GM19239 (cell line): ENCODE results near the gene MYO18A.
A peak's percentile ranks its signal among the peaks of the same experiment; 100 is the strongest.

ENCODE experiments used
- DNase-seq: peaks from one replicate; pipeline ENCODE4 v3.0.0; 2011; ENCODE audit warnings: low spot score; ENCODE audit not compliant: insufficient read length
- FAIRE-seq: peaks from 2 replicates; lab custom pipeline; 2011; peaks lifted over from hg19 to GRCh38; lab: Jason Lieb, UNC

Gene MYO18A

DNA sequence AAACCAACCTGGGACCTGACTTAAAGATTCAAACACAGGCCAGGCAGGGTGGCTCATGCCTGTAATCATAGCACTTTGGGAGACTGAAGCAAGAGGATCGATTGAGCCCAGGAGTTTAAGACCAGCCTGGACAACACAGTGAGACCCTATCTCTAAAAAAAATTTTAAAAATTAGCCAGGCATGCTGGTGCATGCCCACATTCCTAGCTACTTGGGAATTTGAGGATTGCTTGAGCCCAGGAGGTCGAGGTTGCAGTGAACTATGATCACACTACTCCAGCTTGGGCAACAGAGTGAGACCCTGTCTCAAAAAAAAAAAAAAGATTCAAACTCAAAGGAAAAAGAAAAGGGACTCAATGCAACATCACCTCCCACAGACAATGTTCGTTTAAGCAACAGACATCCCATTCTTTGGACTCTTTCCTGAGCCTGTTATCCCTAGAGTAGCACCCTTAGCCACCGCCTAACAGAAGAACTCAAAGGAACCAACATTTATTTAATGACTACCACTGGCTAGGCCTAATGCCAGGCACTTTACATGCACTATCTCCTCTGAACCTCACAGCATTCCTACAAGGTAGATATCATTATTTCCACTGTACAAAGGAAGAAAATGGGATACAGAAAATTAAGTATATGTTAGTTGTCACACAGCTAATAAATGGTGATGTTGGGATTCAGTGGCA lies 12.7 kb downstream of the MYO18A start:
- no peak for FAIRE-seq

DNA sequence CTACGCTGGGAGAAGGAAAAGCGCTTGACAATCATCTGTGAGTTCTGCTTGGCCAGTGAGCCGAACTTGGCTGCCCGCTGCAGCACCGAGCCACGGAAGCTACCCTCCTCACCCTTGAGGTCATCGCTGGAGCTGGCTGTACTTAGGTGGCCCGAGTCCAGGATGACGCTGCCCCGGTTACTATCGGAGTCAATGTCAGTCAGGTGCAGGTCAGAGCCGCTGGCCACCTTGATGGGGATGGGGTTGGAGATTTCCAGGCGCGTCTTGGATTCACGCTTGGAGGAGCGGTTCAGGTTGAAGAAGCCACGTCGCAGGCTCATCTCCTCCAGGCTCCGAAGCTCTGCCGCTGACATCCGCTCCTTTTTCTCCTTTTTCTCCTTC lies 13.7 kb downstream of the MYO18A start:
- DNase-seq (no peak), FAIRE-seq (no peak)

More for the DNA sequence above, 12.7 kb downstream of the MYO18A start:
- DNase-seq, result no peak

DNA sequence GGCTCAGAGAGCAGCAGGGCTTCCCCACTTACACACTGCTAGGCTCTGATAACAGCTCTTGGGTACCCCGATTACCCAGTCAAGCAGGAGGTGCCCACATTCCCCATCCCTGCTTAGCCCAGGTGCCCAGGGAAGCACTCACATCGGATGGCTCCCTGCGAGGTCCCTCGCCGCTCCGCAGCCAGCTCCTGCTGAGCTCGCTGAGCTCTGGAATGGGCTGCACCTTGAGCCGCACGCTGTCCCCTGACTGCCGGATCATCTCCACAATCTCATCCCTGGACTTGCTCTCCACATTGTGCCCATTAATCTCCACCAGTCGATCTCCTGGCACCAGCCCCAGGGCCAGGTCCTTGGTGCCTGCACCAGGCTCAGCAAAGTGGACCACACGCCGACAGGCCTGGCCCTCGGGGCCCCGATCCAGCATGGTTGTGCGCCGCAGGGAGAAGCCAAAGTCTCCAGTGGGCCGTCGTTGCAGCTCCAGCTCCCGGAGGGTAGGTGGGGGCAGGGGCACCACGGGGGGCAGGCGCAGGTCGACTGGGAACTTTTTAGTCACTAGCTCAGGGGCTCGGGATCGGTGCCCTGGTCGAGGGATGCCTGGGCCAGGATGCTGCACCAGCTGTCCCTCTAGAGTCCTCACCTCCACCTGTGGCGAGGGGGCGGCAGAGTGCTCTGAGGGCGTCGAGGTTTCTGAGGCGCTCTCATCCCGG lies 14.2 kb downstream of the MYO18A start:
- FAIRE-seq, result no peak
- DNase-seq, result no peak

DNA sequence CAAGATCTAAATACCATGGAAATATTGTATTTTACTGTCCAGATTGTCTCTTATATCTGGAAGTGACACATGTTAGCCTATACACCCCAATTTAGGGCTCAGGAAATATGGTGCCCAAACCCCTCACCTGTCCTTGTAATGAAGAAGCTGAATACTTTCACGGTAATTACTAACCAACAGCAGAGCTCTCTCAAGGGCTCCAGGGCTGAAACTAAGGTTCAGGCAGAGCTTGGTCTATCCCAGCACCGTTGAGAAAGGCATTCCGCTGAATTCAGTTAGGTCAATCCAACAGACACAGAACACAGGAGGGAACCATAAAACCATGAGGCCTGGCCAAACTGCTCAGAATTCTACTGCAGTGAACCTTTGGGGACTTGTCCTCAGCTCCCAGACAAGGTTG lies 14.9 kb downstream of the MYO18A start:
- no peak for FAIRE-seq
- no peak for DNase-seq

DNA sequence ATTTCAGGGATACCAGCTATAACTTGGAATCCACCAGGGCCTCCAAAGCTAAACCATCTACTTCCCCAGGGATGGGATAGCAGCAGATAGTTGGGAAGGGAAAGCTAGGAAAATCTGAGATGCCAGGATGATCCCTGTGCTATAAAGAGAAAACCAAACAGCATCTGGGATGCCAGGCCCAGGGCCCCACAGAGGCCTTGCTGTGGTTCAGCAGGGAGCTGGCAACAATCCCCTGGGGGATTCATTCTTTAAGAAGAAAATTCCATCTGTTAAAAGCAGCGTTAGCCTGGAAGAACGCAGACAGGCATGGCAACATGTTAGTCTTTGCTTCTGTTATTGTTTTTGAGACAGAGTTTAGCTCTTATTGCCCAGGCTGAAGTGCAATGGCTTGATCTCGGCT lies 16.6 kb downstream of the MYO18A start:
- DNase-seq (no peak), FAIRE-seq (no peak)

DNA sequence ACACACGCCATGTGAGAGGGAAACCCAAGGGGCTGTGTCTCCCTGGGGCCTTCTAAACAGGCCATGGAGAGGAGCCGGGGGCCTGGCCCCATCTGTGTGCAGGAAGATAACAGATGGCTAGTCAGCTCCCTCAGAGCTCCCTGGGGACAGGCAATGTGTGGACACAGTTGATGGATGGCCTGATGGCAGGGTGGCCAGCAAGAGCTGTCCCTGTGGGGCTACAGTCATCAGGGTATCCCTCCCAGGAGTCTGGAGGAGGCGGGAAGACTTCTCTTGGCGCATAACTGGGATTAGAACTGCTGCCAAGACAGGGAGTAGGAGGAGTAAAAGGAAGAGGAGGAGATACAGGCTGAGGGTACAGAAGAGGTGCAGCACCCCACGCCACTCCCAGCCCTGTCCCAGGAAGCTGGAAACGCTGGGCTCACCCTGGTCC lies 17.3 kb downstream of the MYO18A start:
- DNase-seq, result no peak
- no peak for FAIRE-seq

DNA sequence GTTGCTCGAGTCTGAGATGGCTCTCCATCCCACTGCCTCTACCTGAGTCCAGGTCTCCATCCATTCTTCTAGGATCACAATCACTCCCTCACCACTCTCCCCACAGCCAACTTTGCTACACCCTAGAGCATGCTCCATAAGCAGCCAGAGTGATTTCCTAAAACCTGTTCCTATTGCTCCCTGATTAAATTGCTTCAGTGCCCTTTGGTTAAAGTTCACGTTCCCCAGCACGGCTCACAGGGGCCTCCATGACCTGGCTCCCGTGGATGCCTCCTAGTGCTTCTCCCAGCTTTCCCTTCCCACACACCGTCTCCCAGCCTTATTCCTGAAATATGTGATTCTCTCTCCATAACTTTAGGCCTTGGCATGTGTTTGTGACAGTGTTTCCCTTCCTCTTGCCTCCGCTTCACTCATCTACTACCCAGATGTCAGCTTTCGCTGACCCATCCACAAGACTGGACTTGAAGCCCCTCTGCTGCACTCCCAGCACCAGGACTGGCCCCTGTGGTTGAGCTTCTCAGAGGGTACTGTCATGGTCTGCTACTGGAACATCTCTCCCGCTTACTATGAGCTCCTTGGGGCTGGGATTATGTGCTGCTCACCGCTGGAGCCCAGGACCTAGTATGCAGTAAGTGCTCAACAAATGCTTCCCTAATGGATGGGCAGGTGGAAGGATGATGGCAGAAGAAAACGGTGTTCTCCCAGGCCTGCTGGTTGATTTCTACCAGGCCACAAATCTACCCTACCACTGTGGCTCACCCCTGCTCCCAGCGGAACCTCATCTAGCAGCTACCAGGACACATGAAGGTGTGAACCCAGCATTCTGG lies 17.9 kb downstream of the MYO18A start:
- DNase-seq (no peak), FAIRE-seq (no peak)

DNA sequence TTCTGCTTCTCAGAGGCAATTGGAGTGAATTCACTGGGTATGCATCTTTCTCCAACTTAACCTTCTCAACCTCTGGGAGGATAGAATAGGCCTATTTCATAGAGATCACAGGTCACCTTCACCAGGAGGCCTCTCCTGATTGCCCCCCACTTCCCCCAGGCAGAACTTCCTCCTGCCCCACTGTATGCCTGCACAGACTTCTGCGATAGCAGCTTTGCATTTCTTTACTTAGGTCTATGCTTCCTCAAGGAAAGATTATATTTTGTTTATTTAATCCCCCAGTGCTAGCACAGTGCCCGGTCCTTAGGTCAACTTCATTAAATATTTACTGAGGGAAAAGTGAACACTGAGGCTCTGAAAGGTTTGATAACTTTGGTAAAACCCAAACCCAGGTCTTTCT lies 19.9 kb downstream of the MYO18A start:
- DNase-seq, result no peak
- no peak for FAIRE-seq

DNA sequence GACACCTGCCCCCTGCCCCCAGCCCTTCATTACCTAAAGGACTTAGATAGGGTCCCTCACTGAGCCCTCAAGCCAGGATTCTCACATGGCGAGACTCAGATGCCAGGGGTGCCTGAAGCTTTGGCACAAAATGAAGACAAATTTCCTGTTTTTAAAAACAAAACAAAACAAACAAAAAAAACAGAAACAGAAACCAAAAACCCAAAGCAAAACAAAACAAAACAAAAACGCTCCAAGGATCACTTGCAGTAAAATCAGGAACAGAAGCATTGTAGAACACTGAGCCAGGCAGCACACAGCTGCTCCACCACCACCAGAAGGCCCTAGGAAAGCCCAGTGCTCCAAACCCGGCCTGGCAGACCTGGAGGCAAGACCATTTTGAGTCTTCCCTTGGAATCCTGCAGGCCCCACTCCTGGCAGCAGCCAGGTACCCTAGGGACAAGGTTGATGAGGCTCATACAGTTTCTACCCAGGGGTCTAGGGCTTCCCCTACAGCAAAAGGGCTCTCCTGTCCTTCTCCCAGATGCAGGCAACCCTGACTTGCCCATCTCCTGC lies 20.8 kb downstream of the MYO18A start:
- no peak for DNase-seq
- FAIRE-seq, result peak; percentile 51

DNA sequence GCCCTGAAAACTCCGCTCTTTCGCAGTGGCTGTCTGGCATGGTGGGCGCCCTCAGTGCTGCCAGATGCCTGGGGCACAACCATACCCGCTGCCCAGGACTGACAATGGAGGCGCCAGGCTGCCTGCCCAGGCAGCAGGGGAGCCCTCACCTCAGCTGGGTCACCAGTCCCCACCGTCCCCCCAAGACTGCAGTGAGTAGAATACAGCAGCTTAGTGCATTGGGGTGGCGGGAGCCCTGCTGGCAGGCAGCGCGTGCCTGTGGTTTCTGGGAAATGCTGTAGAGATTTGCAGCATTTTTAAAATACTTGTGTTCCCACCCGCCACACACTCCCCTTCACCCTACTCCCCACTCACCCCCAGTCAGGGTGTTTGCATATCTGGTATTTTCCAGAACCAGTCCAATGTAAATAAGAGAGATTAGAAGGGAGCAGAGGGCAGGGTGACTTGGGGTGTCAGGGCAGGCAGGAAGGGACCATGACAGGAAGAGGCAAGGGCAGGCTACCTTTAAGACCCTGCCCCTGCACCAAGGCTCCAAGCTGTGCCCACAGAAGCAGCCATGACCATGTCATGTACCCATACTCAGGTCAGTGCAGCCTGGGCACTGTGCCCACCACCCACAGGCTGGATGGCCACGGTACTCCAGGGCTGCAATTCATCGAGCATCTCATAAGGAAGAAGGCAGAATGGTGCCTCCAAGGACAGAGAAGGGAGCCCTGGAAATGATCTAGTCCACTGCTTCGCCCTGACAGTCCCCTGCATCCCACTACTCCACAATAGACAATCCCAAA lies 21.5 kb downstream of the MYO18A start:
- DNase-seq, result no peak
- no peak for FAIRE-seq

DNA sequence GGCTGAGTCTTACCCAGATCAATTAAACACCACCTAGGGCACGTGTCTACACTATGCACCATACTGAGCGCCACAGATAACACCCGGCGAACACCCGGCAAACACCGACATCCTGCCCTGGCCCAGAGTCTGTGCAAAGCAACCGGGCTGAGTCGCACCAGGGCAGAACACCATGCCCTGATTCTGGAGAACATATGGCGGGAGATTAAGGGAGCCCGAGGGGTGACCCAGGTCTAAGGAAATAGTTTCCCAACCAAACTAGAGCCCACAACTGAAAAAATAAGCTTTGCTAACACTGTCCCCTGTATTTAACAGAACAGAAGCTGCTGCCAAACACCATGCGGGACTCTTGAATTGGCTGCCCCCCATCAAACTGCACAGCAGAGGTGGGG lies 22.1 kb downstream of the MYO18A start:
- no peak for FAIRE-seq
- DNase-seq, result no peak

DNA sequence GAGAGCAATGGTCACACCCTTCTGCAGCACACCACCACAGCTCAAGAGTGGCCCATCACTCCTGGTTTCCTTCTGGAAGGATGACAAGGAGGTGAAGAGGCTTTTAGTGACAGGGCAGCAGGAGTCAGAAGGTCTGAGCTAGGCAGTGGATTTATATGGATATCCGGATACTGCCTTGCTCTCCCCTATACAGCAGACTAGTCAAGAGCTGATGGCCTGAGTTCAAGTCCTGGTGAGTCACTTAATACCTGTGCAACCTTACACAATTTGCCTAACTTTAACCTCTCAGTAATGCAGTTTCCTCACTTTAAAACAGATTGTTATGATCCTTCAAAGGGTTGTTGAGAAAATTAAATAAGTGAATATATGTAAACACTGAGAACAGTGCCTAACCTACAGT lies 22.9 kb downstream of the MYO18A start:
- DNase-seq (no peak), FAIRE-seq (no peak)

DNA sequence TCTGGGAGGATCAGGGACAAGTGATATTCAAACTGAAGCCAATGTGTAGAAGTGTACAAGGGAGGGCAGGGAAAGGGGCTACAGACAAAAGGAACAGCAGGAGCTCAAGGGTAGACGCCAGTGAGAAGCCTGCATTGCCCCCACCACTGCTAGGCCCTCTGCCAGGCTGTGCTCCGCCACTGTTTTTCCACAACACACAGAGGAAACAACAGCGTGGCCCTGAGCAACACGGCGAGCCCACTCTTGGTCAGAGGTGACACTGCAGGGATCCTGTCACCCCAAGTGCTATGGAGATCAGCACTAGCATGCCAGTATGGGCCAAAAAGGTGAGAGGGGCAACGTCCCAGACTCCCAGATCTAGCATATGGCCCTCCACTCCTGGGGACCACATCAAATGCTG lies 23.4 kb downstream of the MYO18A start:
- DNase-seq (no peak), FAIRE-seq (no peak)

DNA sequence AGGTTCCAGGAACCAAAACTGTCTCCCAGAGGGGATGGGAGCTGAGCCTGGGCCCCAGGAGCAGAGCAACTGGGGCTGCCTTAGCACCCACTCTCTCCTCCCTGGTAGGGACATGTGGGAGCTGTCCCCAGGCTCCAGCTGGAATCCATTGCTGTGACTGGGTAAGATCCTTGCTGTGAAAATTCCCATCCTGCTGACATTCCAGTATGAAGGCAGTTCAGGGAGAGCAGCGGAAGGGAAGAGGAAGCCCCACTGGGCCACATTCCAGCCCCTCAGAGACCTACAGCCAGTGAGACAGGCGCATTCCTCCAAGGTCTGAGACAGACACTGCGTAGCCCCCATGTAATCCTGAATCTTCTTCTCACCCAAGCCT lies 24.2 kb downstream of the MYO18A start:
- DNase-seq (no peak), FAIRE-seq (no peak)

DNA sequence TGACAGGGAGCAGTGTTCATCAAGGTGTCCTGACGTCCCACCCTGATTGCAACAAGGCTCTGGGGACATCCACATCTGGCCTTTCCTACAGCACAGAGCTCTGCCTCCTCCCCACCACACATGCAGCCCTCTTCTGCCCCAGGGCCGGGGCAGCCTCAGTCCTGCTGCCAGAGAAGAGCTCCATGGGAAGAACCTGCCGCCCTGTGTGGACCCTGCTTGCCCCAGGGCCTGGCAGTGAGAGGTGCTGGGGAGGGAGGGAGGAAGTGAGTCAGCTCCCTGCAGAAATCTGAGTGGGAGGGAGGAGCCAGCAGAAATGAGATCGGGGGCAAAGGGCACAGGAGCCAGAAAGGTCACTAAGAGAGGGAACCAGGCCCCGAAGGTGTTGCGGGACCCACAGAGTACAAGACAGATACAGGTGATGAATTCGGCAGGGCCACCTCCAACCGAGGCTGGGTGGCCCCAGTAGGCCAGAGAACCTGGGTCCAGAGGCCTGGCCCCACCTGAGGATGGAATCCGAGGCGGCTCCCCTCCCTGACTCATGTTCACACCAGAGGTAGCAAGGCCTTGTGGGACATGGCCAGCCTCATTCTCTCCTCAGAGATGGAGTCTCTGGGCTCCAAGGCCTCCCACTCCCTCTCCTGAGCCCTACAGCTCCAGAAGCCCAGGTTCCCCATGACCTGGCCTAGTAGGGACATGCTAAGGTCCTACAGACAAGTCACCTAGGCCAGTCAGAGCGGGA lies 24.8 kb downstream of the MYO18A start:
- FAIRE-seq, result no peak
- DNase-seq, result no peak

DNA sequence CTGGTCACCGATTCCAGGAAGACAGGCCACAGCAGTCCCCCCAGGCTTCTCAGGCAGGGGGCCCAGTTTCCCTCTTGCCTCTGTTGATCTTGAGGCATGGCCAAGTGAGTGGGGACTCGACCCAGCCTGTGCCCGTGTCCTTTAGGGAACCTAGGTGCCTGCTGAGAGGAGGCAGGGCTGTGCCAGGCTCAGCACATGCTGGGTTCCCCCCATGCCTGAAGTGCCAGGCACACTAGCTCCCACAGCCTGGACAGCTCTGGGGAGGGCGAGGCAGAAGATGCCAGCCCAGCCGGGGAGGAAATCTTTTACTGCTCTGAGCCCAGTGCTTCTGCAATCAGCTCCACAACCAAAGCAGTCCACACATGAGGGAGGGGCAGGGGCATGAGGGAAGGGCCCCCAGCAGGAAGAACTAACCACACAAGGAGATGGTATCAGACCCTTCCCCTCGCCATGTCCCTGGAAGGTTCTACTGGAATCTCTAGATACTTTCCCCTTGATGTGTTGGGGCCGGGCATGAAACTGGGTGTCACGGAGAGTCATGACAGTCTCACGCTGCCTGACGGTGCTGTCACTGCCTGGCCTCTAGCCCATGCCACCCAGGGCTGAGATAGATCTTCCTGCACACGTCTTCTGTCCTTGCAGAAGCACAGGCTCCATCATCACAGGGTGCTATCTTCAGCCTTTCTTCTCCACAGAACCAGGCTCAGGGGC lies 25.5 kb downstream of the MYO18A start:
- no peak for FAIRE-seq
- no peak for DNase-seq

DNA sequence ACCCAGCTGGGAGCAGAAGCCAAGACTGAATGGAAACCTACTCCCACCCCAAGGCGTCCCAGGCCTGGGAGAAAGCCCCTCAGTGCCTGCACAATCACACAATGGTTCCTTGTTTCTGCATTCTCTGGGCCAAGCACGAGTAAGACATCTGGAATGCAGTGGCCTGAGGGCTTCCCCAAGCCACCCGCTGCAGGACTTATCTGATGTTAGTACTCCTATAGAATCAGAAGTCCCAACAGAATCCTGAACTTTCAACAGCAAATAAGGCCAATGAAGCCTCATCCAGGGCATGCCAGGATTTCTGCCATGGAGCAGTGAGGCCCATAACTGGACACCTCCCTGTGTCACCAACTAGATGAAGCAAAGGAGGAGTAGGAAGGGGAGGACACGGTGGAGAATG lies 28.6 kb downstream of the MYO18A start:
- DNase-seq (no peak), FAIRE-seq (no peak)

DNA sequence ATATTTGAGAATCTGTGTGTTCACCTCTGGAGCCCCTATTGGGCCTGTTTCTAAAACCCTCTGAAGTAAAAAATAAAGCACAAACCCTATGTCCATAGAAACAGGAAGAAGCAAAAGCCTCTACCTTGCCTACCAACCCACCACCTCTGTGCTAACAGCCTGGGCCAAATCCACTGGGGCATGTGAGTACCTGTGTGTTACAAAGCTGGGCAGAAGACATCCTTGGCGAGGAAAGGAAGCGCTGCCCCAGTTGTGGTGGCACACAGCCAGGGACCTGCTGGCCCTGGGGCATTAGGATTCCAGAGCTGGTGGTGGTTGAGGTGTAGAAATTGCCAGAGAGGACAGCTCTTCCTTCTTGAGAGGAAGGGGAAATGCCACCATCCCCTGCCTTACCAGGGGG lies 30.0 kb downstream of the MYO18A start:
- DNase-seq (no peak), FAIRE-seq (no peak)
